GM06990 (cell line): ENCODE measurements around the gene CROCC.

Experiments
- DNase-seq: peaks from one replicate; pipeline ENCODE4 v3.0.0-alpha.2; 2011; ENCODE audit not compliant: insufficient read length; ENCODE audit errors: extremely low read depth
- H3K27me3 ChIP-seq: replicated peaks from 2 replicates; pipeline ENCODE4 v1.6.0; 2011; ENCODE audit warnings: low read length; ENCODE audit not compliant: control insufficient read depth, insufficient read depth
- H3K36me3 ChIP-seq: 2 replicates; pipeline ENCODE4 v1.5.1; 2011; ENCODE audit warnings: low read length; ENCODE audit not compliant: control insufficient read depth, insufficient read depth
- H3K4me3 ChIP-seq: replicated peaks from 2 replicates; pipeline ENCODE4 v1.5.1; 2011; ENCODE audit warnings: low read depth, mild to moderate bottlenecking, control low read depth, low read length
- CTCF ChIP-seq: IDR thresholded peaks from 2 replicates; pipeline ENCODE4 v1.5.1; 2011; ENCODE audit warnings: low read length, control low read depth, mild to moderate bottlenecking, inconsistent platforms; ENCODE audit not compliant: insufficient read depth, poor library complexity, severe bottlenecking

Gene CROCC

GRCh38 chr1:17001760-17002523 is 80.2 kb downstream of the CROCC start:
- Histone ChIP-seq H3K27me3 (no peaks in the 10 kb centered on the region), H3K4me3 (no peak overlapping the region), H3K36me3 (peaks cover 7% of the 10 kb centered on the region)
- TF ChIP-seq CTCF = no peak
- no peak for DNase-seq

- TF ChIP-seq CTCF = no peak
- Histone ChIP-seq H3K36me3 (peaks cover 7% of the 10 kb centered on the region), H3K4me3 (no peak overlapping the region), H3K27me3 (no peaks in the 10 kb centered on the region)
- no peak for DNase-seq
These were observed 80.8 kb downstream of the CROCC start for GRCh38 chr1:17002524-17002902.

- no peak overlapping the region for H3K4me3 ChIP-seq
- H3K27me3 ChIP-seq = no peaks in the 10 kb centered on the region
- H3K36me3 ChIP-seq = peaks cover 7% of the 10 kb centered on the region
- DNase-seq = no peak
- TF ChIP-seq CTCF = no peak
These were observed 83.0 kb downstream of the CROCC start for GRCh38 chr1:17004466-17005364.

GRCh38 chr1:17005365-17005740 is 83.6 kb downstream of the CROCC start:
- H3K36me3 ChIP-seq = peaks cover 7% of the 10 kb centered on the region
- no peak overlapping the region for H3K4me3 ChIP-seq
- DNase-seq = no peak
- TF ChIP-seq CTCF = no peak
- H3K27me3 ChIP-seq = no peaks in the 10 kb centered on the region

- Histone ChIP-seq H3K27me3 (no peaks in the 10 kb centered on the region), H3K4me3 (no peak overlapping the region), H3K36me3 (peaks cover 7% of the 10 kb centered on the region)
- DNase-seq = no peak
- TF ChIP-seq CTCF = no peak
These were observed 85.4 kb downstream of the CROCC start for GRCh38 chr1:17007121-17007520.
